ENCODE results near the gene KRTAP5-5. TPM values are rescaled to one million over a fixed set of nuclear protein-coding genes. Genes with fewer than 3 reads are reported as not detected.
"Not testable (repeated sequence)": the region's sequence is repeated elsewhere in the genome, so short reads cannot be mapped to it uniquely, and the experiment has no call there.

The KRTAP5-5 gene
- total RNA-seq, 1 donor from 2014 or later, result not detected

DNA sequence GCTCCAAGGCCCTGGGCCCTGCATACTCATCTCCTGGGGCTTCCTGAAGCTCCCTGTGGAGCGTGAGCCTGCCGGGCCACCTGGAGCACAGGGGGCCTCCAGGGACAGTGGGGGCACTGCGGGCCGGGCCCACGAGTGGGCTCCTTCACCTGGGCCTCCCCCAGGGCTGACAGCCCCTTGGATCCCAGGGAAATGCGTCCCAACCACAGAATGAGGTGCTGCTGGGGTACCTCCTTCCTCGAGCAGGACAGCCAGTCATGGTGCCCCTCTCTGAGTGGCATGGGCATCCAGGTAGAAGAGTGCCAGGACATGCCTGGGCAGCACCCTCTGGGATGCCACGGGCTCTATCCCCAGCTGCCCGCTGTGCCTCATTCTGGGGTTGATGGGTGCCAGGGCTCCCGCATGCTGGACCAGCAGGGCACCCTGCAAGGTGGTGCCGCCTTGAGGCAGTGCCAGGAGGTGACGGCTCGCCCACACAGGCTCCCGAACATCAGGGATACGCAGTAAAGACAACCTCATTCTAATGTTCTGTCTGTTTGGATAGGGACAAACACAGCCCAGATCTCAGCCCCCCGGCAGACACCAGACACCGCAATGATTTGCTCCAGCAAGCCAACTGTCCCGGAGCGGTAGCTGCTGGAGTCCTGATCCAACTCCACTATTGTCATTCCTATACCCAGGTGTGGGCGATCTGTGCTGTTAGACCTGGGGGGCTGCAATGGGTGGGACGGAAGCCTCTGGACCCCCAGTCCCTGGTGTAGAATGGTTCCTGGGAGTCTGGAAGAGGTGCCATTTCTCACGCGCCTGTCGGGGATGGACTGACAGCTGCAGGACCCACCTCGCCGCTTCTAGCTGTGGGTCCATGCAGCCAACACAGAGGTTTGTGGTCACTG, 25.8 kb downstream of the KRTAP5-5 start:
- Histone ChIP-seq H3K4me3 (no peak overlapping the region), H3K27me3 (ENCODE audit: low read depth) (peaks cover 25% of the 10 kb centered on the region), H3K36me3 (no peaks in the 10 kb centered on the region), H3K4me1 (peaks cover 7% of the 10 kb centered on the region), H3K9me3 (no peaks in the 10 kb centered on the region), H3K27ac (no peak overlapping the region)
- TF ChIP-seq, protein P1, sequence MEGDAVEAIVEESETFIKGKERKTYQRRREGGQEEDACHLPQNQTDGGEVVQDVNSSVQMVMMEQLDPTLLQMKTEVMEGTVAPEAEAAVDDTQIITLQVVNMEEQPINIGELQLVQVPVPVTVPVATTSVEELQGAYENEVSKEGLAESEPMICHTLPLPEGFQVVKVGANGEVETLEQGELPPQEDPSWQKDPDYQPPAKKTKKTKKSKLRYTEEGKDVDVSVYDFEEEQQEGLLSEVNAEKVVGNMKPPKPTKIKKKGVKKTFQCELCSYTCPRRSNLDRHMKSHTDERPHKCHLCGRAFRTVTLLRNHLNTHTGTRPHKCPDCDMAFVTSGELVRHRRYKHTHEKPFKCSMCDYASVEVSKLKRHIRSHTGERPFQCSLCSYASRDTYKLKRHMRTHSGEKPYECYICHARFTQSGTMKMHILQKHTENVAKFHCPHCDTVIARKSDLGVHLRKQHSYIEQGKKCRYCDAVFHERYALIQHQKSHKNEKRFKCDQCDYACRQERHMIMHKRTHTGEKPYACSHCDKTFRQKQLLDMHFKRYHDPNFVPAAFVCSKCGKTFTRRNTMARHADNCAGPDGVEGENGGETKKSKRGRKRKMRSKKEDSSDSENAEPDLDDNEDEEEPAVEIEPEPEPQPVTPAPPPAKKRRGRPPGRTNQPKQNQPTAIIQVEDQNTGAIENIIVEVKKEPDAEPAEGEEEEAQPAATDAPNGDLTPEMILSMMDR (IDR thresholded peaks at IDR 0.05), result no peak
- ATAC-seq, result no peak
- intact Hi-C loops (cut with DNase I), result no loop called here
- DNase-seq, result no peak

DNA sequence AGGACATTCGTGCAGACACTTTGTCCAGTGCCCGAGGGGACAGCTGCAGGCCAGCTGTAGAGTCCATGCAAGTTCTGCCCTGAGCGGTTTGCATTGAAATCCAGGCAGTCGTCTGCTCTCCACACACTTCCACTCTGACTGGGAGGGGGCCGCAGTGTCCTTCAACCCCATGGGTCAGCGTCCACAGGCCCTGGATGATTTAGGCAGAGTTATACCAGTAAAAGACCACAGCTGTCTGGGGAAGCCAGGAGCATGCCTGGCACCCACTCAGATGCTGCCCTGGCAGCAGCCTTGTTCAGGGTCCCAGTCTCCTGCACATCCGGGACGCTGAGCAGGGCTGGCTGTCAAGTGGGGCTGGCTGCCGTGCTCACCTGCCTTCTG, 26.5 kb downstream of the KRTAP5-5 start:
- Histone ChIP-seq H3K36me3 (no peaks in the 10 kb centered on the region), H3K27ac (no peak overlapping the region), H3K9me3 (no peaks in the 10 kb centered on the region), H3K4me1 (peaks cover 7% of the 10 kb centered on the region), H3K27me3 (ENCODE audit: low read depth) (peaks cover 25% of the 10 kb centered on the region), H3K4me3 (no peak overlapping the region)
- ATAC-seq, result no peak
- no peak for DNase-seq
- TF ChIP-seq, protein P1 (IDR thresholded peaks at IDR 0.05), result no peak
- intact Hi-C loops (cut with DNase I), result no loop called here

DNA sequence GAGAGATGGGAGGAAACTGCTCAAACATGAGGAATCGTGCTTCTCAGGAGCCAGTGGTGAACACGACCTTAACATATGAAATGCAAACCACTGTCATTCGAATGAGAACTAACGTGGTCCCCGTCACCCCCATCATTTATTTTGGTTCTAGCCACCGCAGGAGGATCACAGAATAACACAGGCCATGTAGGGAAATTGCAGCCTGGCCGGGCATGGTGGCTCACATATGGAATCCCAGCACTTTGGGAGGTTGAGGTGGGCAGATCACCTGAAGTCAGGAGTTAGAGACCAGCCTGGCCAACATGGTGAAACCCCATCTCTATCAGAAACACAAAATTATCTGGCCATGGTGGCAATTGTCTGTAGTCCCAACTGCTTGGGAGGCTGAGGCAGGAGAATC, 27.1 kb downstream of the KRTAP5-5 start:
- Histone ChIP-seq H3K36me3 (no peaks in the 10 kb centered on the region), H3K27me3 (ENCODE audit: low read depth) (peaks cover 25% of the 10 kb centered on the region), H3K4me3 (no peak overlapping the region), H3K4me1 (peaks cover 7% of the 10 kb centered on the region), H3K9me3 (no peaks in the 10 kb centered on the region), H3K27ac (no peak overlapping the region)
- DNase-seq (peak; percentile 8), ATAC-seq (no peak)
- TF ChIP-seq, protein P1 (IDR thresholded peaks at IDR 0.05), result no peak
- intact Hi-C loops (cut with DNase I), result no loop called here

DNA sequence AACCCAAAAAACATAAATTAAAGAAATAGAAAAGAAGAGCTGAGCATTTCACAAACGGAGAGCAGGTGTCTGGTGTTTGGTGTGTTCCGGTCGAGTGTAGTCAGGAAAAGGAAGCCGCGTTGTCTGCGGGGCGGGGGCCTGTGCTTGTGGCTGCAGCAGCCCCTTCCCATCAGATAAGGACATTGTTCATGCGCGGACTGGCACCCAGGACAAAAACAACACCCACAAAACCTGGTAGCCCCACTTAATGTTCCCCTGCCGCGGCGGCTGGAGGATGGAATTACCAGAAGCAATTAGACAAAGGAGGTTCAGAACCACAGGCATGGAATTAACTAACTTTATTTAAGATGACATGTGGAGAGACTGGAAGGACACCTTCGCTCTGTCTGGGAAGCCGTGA, 29.9 kb downstream of the KRTAP5-5 start:
- Histone ChIP-seq H3K27me3 (ENCODE audit: low read depth) (peaks cover 13% of the 10 kb centered on the region), H3K9me3 (no peaks in the 10 kb centered on the region), H3K27ac (no peak overlapping the region), H3K36me3 (no peaks in the 10 kb centered on the region), H3K4me1 (no peaks in the 10 kb centered on the region), H3K4me3 (no peak overlapping the region)
- TF ChIP-seq, protein P1 (IDR thresholded peaks at IDR 0.05), result no peak
- no peak for ATAC-seq
- intact Hi-C loops (cut with DNase I), result no loop called here
- peak; percentile 32 for DNase-seq

DNA sequence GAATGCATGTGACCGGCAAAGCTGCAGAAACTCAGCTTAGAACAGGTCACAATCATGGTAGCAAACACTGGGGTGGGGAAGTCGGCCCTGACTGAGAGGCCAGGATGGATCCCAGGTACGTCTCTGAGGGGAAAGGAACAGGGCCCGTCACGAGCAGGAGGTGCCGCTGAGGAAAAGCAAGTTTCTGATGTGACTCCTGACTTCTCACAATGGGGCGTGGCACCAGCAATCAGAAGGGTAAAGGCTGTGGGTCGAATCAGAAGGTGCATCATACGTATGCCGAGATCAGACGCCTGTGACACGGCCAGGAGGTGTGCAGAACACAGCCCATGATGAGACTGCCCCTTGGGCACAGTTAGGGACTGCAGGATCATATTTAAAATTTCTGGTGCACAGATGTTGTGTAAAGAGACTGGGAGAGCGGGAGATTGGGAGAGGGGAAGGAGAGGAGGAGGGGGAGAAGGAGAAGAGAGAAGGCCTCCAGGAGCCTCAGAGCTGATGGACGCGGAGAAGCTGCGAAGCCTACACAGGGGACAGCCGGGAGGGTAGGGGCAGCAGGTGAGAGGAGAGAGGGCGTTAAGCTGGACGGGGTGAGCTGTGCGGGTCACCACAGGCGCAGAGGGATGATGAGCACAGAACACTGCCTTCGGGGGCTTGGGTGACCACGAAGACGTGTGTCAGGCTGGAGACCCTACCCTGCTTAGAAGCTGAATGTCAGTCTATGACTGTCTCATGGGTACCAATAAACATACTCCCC, 30.7 kb downstream of the KRTAP5-5 start:
- intact Hi-C loops (cut with DNase I), result no loop called here
- H3K36me3 ChIP-seq, result no peaks in the 10 kb centered on the region
- no peak for DNase-seq
- no peak overlapping the region for H3K4me3 ChIP-seq
- no peaks in the 10 kb centered on the region for H3K9me3 ChIP-seq
- TF ChIP-seq, protein P1 (IDR thresholded peaks at IDR 0.05), result no peak
- H3K27me3 ChIP-seq (ENCODE audit: low read depth), result peaks cover 5% of the 10 kb centered on the region
- no peak for ATAC-seq
- H3K27ac ChIP-seq, result no peak overlapping the region
- H3K4me1 ChIP-seq, result no peaks in the 10 kb centered on the region

DNA sequence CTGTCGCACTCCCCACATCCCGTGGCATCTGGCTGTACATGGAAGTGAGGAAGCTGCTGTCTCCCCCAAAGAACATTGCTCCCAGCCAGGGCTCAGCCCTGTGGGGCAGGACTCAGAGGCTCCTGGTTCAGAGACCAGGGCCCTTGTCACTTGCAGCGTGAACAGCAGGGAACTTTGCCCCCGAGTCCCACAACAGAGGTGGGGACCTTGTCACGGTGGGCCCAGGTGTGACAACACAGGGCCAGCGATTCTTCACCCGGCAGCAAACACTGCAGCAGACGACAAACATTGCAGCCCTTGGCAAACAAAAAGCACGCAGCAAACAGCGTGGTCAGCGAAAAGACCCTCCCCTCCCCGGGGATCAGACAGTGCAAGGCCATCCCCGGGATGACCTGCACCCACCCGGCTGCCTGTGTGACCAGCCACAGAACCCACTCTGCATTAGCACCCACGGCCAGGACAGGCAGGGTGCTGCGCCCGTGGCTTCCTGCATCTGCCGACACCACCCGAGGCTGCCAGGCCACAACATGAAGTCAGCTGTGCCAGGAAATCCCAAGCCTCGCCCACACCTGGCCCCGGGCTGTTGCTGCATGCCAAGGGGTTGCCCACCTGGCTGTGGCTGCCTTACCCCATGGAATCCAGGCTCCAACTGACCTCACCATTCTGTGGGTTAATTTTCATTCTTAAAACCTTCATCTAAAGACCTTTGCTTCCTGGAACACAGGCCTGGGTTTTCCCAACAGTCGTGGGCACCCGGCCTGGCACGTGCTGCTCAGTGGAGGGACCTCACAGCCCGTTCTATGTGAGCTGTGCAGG, 32.1 kb downstream of the KRTAP5-5 start:
- intact Hi-C loops (cut with DNase I); ATAC-seq; H3K36me3 ChIP-seq: not testable (repeated sequence)

DNA sequence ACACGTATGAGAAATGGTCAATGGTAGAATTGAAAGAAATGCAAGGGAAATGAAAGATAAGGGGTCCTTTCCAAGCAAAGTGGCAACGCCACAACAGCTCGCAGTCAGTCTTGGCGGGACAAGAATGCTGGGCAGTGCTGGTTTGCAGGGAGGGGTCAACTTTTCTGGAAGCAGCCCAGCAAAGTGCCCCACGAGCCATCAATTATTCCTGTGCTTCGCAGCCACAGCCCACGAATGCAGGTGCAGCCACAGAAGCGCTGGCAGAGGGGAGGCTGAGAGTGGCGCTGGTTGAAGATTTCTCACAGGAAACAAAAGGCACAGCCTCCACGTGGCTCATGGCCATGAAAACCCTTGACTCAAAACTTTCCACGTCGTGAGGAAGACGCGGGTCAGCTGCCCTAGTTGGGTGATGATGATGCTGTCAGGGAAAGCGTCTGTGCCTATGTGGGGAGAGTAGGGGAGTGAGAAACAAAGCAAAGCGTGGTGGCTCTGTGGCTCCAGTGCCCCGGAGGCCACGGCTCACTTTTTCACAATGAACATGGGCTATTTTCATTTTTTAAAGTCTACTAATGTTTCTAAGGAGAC, 33.2 kb downstream of the KRTAP5-5 start:
- H3K4me1 ChIP-seq; H3K27me3 ChIP-seq (ENCODE audit: low read depth); H3K4me3 ChIP-seq; ATAC-seq; H3K36me3 ChIP-seq; H3K9me3 ChIP-seq; DNase-seq; intact Hi-C loops (cut with DNase I); H3K27ac ChIP-seq: not testable (repeated sequence)

More for the DNA sequence above, 32.1 kb downstream of the KRTAP5-5 start:
- H3K4me3 ChIP-seq; H3K27ac ChIP-seq; H3K9me3 ChIP-seq; H3K4me1 ChIP-seq; H3K27me3 ChIP-seq (ENCODE audit: low read depth): not testable (repeated sequence)
- peak; percentile 14 for DNase-seq
